Vagina (tissue), 2 donors: ENCODE data around the gene IFT27. TPM values are rescaled to one million over a fixed set of nuclear protein-coding genes. Genes with fewer than 3 reads are reported as not detected.

Source experiments
- DNase-seq, 2 donors: peaks; one replicate each; pipeline ENCODE4 v3.0.0-alpha.2; 2017; ENCODE audit errors: extremely low spot score in 2 of 2
- H3K27ac ChIP-seq: fragments of 200-600 bp; sonication (generic); one replicate; pipeline ENCODE4 v1.5.1; 2019
- H3K27me3 ChIP-seq: fragments of 200-600 bp; sonication (generic); one replicate; pipeline ENCODE4 v1.5.1; 2019
- H3K36me3 ChIP-seq, 2 donors: fragments of 200-600 bp; sonication (generic); one replicate each; pipeline ENCODE4 v1.5.1; 2017 to 2019
- H3K4me1 ChIP-seq: fragments of 200-600 bp; sonication (generic); one replicate; pipeline ENCODE4 v1.5.1; 2019
- H3K4me3 ChIP-seq, 2 donors: fragments of 200-600 bp; sonication (generic); 1 replicate in 1 of 2; 2 replicates in 1 of 2; pipeline ENCODE4 v1.5.1; 2016 to 2019
- H3K9me3 ChIP-seq: fragments of 200-600 bp; sonication (generic); one replicate; pipeline ENCODE4 v1.5.1; 2019
- POLR2A ChIP-seq, 2 donors: fragments of 450-650 bp; IDR thresholded peaks; one replicate each; pipeline ENCODE4 v1.6.1; 2017; ENCODE audit warnings: antibody characterized with exemption in 2 of 2, mild to moderate bottlenecking in 2 of 2, moderate library complexity in 2 of 2
- POLR2AphosphoS5 ChIP-seq, 2 donors: sonication (generic); formaldehyde crosslinking; IDR thresholded peaks; one replicate each; pipeline ENCODE4 v1.9.0; 2017; ENCODE audit warnings: antibody characterized with exemption in 2 of 2, mild to moderate bottlenecking in 2 of 2, low read depth in 1 of 2; ENCODE audit not compliant: insufficient read depth in 1 of 2
- intact Hi-C: fragments of 100-400 bp; cut with DNase I; formaldehyde crosslinking; loops from one replicate; pipeline ENCODE4 v1.15.1; 2023
- total RNA-seq: library from RNA; depleted of rRNA; stranded (reverse); fragments of >200 nt; gene quantifications from one replicate; pipeline ENCODE4 v1.2.3, GENCODE V29; 2016
- TF ChIP-seq, protein P1 (sequence below), 3 experiments: fragments of 450-650 bp in 2 of 3; fragments of 200-600 bp in 1 of 3; sonication (generic) in 1 of 3; IDR thresholded peaks; one replicate each; pipeline ENCODE4 v1.5.1; 2017 to 2019; ENCODE audit warnings: antibody characterized with exemption in 3 of 3, mild to moderate bottlenecking in 2 of 3, moderate library complexity in 2 of 3

IFT27 gene
- total RNA-seq, 1 donor from 2014 or later = 15.0 TPM

DNA sequence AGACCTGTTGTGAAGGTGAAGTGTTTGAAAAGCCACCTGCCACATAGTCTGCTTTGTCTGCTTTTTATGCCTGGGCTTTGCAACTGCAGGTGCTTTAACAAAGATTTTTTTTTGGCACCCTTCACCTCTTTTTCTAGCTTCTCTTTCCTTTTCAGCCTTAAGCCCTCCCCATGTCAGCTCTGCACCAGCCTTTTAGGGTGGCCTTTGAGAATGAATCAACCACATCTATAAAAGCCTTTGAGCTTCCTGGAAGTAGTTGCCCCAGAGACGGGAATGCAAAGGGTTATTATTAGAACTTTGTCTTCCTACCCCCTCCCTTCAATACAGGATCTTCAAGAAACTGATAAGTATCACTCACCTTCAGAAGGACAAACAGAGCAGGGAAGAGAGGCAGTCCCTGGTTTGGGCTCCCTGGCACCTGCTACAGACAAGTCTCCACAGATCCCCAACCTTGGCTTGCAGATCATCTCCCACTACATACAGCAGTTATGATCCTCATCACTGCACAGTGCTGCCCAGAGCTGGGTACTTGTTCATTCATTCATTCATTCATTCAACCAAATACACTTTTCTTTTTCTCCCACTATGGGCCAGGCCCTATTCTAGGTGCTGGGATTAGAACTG, 32.9 kb upstream of the IFT27 start:
- DNase-seq = no peak

DNA sequence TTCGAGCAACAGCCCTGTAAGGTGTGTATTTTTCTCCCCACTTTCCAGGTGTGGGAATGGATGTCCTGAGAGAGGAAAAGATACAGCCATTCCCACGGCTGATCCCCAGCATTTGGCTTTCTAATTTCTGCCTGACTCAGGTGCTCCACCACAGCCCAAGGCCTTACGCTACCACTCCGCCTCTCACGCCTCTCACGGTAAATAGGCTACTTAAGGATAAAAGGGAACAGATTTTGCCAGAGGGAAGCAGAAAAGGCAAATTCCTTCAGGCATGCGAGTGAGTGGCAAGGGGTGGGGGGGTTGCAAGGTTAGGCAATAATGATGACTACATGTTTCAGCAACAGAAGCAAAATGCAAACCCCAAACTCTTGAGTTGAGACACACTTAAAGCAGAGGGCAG, 31.7 kb upstream of the IFT27 start:
- H3K27me3 ChIP-seq = no peaks in the 10 kb centered on the region
- no peak for TF ChIP-seq POLR2A (IDR thresholded peaks at IDR 0.05)
- intact Hi-C loops = no loop called here
- no peaks in the 10 kb centered on the region for H3K36me3 ChIP-seq
- no peaks in the 10 kb centered on the region for H3K4me1 ChIP-seq
- no peak overlapping the region for H3K4me3 ChIP-seq
- no peak overlapping the region for H3K27ac ChIP-seq
- H3K9me3 ChIP-seq = no peaks in the 10 kb centered on the region
- no peak for DNase-seq

More for the DNA sequence above, 32.9 kb upstream of the IFT27 start:
- Histone ChIP-seq H3K36me3 (no peaks in the 10 kb centered on the region), H3K4me3 (no peak overlapping the region), H3K4me1 (no peaks in the 10 kb centered on the region), H3K27ac (no peak overlapping the region), H3K27me3 (no peaks in the 10 kb centered on the region), H3K9me3 (no peaks in the 10 kb centered on the region)
- TF ChIP-seq POLR2A (IDR thresholded peaks at IDR 0.05) (no peak), POLR2AphosphoS5 (IDR thresholded peaks at IDR 0.05; ENCODE audit: insufficient read depth in 1 of 2, low read depth in 1 of 2) (no peak)
- TF ChIP-seq, protein P1, sequence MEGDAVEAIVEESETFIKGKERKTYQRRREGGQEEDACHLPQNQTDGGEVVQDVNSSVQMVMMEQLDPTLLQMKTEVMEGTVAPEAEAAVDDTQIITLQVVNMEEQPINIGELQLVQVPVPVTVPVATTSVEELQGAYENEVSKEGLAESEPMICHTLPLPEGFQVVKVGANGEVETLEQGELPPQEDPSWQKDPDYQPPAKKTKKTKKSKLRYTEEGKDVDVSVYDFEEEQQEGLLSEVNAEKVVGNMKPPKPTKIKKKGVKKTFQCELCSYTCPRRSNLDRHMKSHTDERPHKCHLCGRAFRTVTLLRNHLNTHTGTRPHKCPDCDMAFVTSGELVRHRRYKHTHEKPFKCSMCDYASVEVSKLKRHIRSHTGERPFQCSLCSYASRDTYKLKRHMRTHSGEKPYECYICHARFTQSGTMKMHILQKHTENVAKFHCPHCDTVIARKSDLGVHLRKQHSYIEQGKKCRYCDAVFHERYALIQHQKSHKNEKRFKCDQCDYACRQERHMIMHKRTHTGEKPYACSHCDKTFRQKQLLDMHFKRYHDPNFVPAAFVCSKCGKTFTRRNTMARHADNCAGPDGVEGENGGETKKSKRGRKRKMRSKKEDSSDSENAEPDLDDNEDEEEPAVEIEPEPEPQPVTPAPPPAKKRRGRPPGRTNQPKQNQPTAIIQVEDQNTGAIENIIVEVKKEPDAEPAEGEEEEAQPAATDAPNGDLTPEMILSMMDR (IDR thresholded peaks at IDR 0.05) = no peak
- intact Hi-C loops = no loop called here

DNA sequence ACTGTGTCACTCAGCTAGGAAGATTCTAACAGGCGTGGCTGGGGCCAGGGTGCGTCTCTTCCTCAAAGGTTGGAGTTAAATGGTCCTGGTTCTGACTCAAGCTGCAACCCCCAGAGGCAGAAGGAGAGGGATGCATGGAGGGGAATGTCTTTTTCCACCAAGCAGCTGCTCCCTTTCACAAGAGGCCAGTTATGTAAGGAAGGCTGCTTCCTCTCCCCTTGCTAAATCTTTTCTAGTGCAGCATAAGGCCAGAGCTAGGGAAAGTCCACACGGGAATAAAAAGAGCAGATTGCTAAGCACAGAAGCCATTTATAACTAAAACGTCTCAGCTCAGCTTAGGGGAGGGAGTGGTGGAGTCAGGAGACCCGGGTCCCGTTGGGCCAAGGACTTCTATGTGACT, 30.9 kb upstream of the IFT27 start:
- no peaks in the 10 kb centered on the region for H3K9me3 ChIP-seq
- H3K27ac ChIP-seq = no peak overlapping the region
- TF ChIP-seq POLR2A (IDR thresholded peaks at IDR 0.05) (no peak), POLR2AphosphoS5 (IDR thresholded peaks at IDR 0.05; ENCODE audit: insufficient read depth in 1 of 2, low read depth in 1 of 2) (no peak)
- TF ChIP-seq, protein P1 (IDR thresholded peaks at IDR 0.05) = no peak
- H3K27me3 ChIP-seq = no peaks in the 10 kb centered on the region
- no peak for DNase-seq
- H3K4me1 ChIP-seq = no peaks in the 10 kb centered on the region
- no peaks in the 10 kb centered on the region for H3K36me3 ChIP-seq
- H3K4me3 ChIP-seq = no peak overlapping the region
- intact Hi-C loops = no loop called here

DNA sequence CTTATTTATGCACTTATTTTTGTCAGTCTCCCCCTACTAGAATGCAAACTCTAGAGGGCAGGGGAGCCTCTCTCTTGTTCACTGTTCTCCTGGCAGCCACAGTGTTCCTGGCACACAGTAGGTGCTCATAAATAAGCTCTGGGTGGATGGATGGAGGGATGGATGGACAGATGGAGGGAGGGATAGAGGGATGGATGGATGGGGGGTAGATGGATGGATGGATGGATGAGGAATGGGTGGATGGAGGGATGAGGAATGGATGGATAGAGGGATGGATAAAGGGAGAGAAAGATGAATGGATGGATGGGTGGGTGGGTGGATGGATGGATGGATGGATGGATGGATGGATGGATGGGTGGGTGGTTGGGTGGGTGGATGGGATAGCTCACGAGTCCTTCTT, 27.4 kb upstream of the IFT27 start:
- intact Hi-C loops = no loop called here
- H3K27me3 ChIP-seq = no peaks in the 10 kb centered on the region

DNA sequence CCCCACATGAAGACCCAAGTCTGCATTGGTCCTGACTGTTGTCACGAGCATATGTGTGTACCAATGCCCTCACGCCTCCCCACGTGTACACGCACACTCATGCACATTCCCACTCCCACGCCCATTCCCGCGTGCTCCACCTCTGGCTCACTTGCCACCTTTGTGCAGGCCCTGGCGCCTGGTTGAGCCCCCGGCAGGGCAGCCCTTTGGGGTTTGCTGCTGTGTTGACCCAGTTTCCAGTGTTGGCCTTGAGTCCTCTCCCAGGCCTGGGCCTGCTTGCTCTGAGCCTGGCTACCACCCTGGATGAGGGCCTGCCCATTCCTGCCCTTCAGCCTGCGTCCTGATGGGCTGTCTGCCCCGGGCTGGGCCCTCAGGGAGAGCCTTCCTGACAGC, 22.8 kb upstream of the IFT27 start:
- Histone ChIP-seq H3K27ac (no peak overlapping the region), H3K4me3 (no peak overlapping the region), H3K4me1 (no peaks in the 10 kb centered on the region), H3K27me3 (no peaks in the 10 kb centered on the region), H3K36me3 (no peaks in the 10 kb centered on the region), H3K9me3 (no peaks in the 10 kb centered on the region)
- no peak for TF ChIP-seq POLR2A (IDR thresholded peaks at IDR 0.05)
- TF ChIP-seq, protein P1 (IDR thresholded peaks at IDR 0.05) = no peak
- TF ChIP-seq POLR2AphosphoS5 (IDR thresholded peaks at IDR 0.05; ENCODE audit: insufficient read depth in 1 of 2, low read depth in 1 of 2) = no peak
- no peak for DNase-seq
- intact Hi-C loops = no loop called here

More for the DNA sequence above, 27.4 kb upstream of the IFT27 start:
- no peaks in the 10 kb centered on the region for H3K4me1 ChIP-seq
- H3K9me3 ChIP-seq = no peaks in the 10 kb centered on the region
- TF ChIP-seq POLR2A (IDR thresholded peaks at IDR 0.05) = no peak
- TF ChIP-seq, protein P1 (IDR thresholded peaks at IDR 0.05) = no peak
- no peak for TF ChIP-seq POLR2AphosphoS5 (IDR thresholded peaks at IDR 0.05; ENCODE audit: insufficient read depth in 1 of 2, low read depth in 1 of 2)
- no peaks in the 10 kb centered on the region for H3K36me3 ChIP-seq
- no peak for DNase-seq
- H3K4me3 ChIP-seq = no peak overlapping the region
- H3K27ac ChIP-seq = no peak overlapping the region
